ENCODE measurements around the gene SPATA32.
A peak's percentile ranks its signal among the peaks of the same experiment; 100 is the strongest.

The SPATA32 gene

GRCh38 chr17:45229681-45230409 is 32.0 kb downstream of the SPATA32 start:
- TF ChIP-seq GATA1 (IDR thresholded peaks at IDR 0.05; ENCODE audit: low read depth, low read length), result no peak
- no peak for TF ChIP-seq POLR2A (IDR thresholded peaks at IDR 0.05; ENCODE audit: low read length)
- no peak for DNase-seq

DNA sequence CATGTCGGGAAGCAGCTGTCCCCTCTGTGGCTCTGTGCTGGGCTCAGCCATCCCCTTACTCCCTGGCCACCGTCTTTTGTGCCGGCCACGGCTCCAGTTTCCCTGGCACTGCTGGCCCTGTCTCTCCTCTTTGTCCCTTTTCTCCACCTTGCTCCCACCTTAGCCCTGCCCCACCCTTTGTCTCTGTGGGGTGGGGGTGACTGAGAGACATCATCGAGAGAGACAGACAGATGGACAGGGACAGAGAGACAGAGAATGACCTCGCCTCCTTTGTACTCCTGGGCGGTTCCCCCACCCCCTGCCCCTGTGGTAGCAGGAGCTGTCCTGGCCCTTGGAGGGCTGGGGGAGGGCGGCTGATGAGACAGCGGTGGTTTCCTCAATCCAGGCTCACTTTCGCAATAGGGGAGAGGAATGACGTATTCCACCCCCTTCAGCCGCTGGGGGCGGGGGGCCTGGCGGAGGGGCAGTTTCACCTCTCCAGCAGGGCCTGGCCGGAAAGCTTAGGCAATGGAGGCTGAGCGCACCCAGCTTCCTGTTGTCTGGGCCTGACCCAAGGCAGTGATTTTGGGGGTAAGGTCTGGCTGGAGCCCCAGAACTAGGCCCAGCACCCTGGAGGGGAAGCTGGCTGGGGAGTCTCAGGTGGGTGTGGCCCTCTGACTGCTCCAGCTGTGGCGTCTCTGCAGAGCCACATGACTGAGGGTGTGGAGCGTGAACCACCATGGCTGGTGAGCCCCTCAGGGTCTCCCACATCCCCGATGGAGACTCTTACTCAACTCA is 32.9 kb downstream of the SPATA32 start:
- peak; percentile 22 for TF ChIP-seq POLR2A (IDR thresholded peaks at IDR 0.05; ENCODE audit: low read length)
- TF ChIP-seq GATA1 (IDR thresholded peaks at IDR 0.05; ENCODE audit: low read depth, low read length), result no peak
- DNase-seq, result peak; percentile 35 to 66

GRCh38 chr17:45227926-45228762 is 33.8 kb downstream of the SPATA32 start:
- TF ChIP-seq POLR2A (IDR thresholded peaks at IDR 0.05; ENCODE audit: low read length) (no peak), GATA1 (IDR thresholded peaks at IDR 0.05; ENCODE audit: low read depth, low read length) (no peak)
- DNase-seq, result no peak

DNA sequence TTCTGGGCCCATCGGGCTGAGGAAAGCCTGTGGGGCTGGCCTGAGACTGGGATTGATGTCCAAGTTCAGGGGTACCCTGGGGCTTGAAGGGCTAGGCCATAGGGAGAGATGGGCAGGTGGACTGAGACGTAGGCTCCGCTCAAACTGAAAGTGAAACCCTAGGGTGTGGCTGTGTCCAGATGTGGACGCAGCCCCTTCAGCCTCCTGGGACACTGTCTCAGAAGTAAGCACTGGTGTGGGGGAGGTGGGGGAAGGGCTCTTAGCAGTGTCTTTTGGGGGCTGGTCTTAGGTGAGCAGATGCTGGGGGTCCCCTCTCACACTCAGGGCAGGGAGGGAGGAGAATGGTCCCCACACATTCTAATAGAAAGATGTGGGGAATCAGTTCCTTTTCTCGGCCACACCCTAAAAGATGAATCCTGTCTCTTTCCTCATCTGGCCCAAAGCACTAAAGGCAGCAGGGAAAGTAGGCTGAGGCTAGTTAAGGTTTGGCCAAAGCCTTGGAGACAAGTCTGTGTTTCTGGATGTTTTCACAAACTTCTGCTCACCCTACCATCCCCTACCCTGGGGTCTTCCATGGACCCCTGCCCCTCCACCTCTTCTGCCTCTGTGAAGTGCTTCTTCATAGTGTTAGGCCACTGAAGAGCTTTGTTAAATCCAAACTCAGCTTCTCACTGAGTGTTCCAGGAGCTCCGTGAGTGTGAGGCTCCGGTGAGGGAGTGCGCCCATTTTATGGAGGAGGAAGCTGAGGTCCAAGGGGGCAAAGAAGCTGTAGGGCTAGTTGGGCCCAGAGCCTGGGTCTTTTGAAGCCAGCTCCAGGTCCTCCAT is 34.6 kb downstream of the SPATA32 start:
- peak; percentile 44 to 53 for DNase-seq
- TF ChIP-seq GATA1 (IDR thresholded peaks at IDR 0.05; ENCODE audit: low read depth, low read length) (no peak), POLR2A (IDR thresholded peaks at IDR 0.05; ENCODE audit: low read length) (no peak)

DNA sequence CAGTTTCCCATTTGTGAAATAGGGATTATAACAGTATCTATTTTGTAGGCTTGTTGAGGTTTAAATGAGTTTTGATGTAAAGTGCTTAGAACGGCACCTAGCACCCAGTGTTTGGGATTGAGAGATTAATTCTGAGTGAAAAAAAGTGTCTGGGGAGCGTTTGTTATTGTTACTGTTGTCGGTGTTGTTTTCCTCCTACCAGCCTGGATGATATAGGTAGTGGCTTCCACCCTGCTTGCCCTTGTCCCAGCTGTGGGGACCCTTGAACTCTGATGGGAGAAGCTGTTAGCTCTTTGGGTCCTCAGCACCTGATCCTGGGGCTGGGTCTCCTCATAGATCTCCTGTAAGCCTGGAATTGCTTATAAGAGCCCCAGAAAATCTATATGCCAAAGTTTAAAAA is 35.3 kb downstream of the SPATA32 start:
- no peak for TF ChIP-seq POLR2A (IDR thresholded peaks at IDR 0.05; ENCODE audit: low read length)
- no peak for TF ChIP-seq GATA1 (IDR thresholded peaks at IDR 0.05; ENCODE audit: low read depth, low read length)
- DNase-seq, result no peak

- peak; percentile 40 to 42 for DNase-seq
- peak; percentile 52 for TF ChIP-seq POLR2A (IDR thresholded peaks at IDR 0.05; ENCODE audit: low read length)
- TF ChIP-seq GATA1 (IDR thresholded peaks at IDR 0.05; ENCODE audit: low read depth, low read length), result no peak
These were observed 35.8 kb downstream of the SPATA32 start for GRCh38 chr17:45225964-45226530.

DNA sequence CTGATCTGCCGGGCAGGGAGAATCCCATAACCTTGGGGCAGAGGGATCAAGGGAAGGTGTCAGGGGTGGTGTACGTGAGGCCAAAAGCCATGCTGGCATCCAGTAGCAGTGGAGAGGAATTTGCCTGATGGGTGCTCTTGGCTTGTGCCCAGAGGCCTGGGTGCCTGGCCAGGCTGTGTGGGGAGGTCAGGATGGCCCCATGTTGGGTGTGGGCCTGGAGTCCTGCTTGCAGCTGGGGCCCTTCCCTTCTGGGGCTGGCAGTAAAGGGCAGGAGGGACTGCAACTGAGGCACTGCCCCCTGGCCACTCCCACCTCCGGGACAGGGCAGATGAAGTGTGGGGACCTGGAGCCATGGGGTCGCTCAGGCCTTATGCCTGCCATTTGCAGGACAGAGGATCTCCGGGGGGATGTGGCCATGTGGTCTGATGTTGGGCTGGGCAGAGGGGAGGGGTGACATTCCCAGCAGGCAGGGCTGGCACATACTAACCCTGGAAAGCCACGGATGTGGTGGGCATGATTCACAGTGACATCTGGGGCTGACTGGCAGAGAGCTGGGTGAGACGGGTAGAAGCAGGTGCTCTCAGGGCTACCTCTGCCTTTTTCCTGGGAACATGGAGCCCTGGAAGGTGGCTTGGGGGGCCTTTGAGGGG is 36.7 kb downstream of the SPATA32 start:
- DNase-seq, result no peak
- no peak for TF ChIP-seq GATA1 (IDR thresholded peaks at IDR 0.05; ENCODE audit: low read depth, low read length)
- TF ChIP-seq POLR2A (IDR thresholded peaks at IDR 0.05; ENCODE audit: low read length), result no peak

GRCh38 chr17:45224671-45225050 is 37.2 kb downstream of the SPATA32 start:
- no peak for TF ChIP-seq GATA1 (IDR thresholded peaks at IDR 0.05; ENCODE audit: low read depth, low read length)
- no peak for TF ChIP-seq POLR2A (IDR thresholded peaks at IDR 0.05; ENCODE audit: low read length)
- DNase-seq, result no peak

- DNase-seq, result no peak
- TF ChIP-seq POLR2A (IDR thresholded peaks at IDR 0.05; ENCODE audit: low read length), result no peak
- no peak for TF ChIP-seq GATA1 (IDR thresholded peaks at IDR 0.05; ENCODE audit: low read depth, low read length)
These were observed 38.1 kb downstream of the SPATA32 start for GRCh38 chr17:45223539-45224528.

DNA sequence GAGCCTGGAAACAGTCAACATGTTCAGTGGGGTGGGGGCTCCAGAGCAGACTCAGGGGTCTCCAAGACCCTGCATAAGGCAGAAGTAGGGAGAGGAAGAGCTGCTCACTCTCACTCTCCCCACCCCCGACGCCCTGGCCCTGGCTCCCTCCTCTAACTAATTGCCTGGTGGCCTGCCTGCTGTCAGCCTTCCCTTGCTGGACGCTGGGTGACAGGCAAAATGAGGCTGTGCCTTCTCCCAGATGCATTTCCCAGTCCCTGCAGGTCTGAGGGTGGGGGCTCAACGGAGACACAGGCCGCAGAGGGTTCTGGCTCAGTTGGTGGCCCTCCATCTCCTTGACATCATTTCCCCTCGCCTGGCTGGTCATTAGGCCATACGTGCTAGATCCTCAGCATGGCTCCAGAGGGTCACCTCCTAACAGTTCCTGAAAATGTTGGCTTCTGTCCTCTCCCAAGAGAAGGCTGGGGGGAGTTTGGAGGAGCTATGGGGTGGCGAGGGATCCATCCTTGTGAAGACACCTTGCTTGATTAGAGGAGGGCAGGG is 38.8 kb downstream of the SPATA32 start:
- no peak for DNase-seq
- TF ChIP-seq POLR2A (IDR thresholded peaks at IDR 0.05; ENCODE audit: low read length) (no peak), GATA1 (IDR thresholded peaks at IDR 0.05; ENCODE audit: low read depth, low read length) (no peak)

Measured in erythroblast (primary cell).